NCI-H510A treated with DMSO at 0.1 percent for 48 hours (cell line): ENCODE measurements around the gene DIO1.
"Not testable (repeated sequence)": the region's sequence is repeated elsewhere in the genome, so short reads cannot be mapped to it uniquely, and the experiment has no call there.

Source experiments
- DNase-seq: peaks from one replicate; lab custom pipeline; 2025; lab: John Stamatoyannopoulos, UW

DIO1 gene

DNA sequence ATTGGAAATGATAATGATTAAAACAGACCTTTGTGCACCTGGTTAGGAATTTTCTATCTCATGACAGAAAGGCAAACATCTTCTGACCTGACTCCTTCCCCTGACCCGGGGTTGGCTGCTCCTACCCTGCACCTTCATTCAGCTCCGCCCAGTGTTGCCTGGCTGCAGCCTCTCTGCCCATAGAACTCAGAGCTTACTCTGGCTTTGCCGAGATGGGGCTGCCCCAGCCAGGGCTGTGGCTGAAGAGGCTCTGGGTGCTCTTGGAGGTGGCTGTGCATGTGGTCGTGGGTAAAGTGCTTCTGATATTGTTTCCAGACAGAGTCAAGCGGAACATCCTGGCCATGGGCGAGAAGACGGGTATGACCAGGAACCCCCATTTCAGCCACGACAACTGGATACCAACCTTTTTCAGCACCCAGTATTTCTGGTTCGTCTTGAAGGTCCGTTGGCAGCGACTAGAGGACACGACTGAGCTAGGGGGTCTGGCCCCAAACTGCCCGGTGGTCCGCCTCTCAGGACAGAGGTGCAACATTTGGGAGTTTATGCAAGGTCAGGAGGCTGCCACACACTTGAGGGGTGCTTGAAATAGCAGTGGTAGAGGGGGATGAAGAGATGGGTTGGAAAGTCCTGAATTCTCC lies at the start of gene DIO1:
DIO1 (plus strand) TSS at position 189 of the 638 bp plus-strand sequence; CDS start at position 213, 24 bp downstream.
- DNase-seq: peak; percentile 18

DNA sequence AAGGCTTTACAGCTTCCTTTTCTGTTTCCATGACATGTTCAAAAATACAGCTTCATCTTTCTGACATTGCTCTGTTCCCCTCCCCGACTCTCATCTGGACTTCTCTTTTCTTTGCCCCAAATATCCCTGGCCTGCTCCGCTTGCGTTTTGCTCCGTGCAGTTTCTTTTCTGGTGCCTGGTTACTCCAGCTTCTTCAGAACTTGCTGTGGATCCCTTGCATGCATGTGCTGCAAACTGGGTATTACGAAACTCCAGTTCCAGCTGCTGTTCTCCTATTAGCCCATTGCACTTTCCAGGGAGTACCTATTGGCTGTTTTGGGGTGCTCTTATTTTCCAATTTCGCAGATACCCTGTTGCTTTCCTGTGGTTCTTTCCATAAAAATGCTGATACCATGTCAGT lies 46.0 kb upstream of the DIO1 start:
- DNase-seq: no peak

DNA sequence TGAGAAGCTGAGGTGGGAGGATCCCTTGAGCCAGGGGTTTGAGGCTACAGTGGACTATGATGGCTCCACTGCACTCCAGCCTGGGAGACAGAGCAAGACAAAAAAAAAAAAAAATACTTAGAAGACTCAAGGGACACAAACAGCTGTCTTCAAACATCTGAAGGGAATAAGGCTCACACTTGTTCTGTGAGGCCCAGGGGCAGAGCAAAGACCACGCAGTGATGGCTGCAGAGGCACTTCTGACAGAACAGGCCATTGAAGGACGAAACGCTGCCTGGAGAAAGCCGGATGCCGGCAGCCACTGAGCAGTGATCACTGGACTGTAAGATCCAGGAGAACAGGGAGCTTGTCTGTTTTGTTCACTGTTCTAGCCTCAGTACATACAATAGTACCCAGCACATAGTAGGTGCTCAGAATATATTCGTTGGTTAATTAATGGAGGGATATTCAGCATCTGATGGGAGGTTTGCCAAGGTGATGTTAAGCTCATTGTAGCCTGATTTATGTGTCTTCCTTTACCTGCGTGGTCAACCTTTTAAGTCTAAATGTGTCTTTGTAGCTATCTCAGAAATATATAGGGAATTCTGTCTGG lies 43.8 kb upstream of the DIO1 start:
- DNase-seq: no peak

DNA sequence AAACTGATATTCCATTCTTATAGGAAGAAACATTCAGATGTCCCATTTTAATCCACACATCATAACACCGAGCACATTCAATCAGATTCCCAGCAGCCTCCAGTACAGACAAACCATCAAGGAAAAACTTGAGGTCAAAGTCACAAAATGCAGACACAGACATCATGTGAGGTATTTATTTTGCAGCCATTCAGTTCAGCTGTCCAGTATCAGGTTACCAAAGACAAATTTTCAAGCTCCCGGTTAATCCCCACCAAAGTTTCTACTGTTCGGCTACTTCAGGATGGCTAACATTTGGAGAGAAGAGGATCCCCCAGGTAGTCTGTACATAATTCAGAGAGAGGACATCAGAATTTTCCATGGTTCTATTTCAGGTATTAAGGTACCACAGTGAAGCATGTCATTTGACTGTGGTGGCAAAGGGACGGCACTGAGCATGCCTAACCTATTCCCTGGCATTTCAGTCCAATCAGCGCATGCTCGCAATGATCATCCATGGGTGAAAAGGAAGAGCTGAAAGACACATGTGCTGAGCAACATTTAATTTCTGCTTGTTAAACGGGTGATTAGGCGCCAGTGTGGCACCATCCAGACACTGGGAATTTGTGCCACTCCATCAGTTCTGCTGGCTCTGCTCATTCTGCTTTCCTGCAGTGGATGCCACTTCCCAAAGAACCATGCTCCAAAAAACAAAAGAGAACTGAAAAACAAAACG lies 42.3 kb upstream of the DIO1 start:
- DNase-seq: no peak

DNA sequence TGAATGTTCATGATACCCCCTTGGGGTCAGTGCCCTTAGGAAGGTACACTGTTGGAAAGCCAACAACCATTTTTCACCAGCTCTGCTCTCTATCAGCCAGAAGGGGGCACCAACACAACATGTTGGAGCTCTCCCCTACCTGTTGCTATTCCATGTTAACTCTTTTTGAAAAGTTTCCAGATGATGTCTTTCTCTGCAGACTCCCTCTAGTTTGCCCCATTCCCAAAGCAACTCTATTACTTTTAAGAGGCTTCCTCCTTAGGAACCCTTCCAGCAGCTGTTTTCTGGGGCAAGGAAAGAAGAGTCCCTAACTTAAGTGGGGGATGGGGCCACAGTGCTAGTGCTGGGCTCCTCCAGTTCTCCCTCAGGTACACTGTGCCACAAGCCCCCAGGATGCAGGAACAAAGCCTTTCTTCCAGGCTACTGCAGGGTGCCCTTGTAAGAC lies 33.0 kb upstream of the DIO1 start:
- peak; percentile 63 for DNase-seq

DNA sequence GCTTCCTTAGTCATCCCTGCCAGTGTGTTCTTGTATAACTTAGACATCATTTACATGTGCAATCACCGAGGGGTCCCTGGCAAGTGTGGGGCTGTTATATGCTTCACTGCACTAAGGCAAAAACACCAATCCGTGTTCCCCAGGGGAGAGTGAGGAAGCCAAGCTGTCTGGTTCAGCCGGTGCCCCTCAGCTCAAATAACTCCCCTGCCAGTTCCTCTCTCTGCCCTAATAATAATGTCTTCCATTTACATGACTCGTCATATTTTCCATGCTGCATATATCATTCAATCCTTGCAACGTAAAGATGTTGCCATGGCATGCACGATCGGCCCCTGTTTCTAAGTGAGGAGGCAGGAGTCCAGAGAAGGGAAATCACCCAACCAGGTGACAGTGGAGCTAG lies 31.5 kb upstream of the DIO1 start:
- DNase-seq: no peak

DNA sequence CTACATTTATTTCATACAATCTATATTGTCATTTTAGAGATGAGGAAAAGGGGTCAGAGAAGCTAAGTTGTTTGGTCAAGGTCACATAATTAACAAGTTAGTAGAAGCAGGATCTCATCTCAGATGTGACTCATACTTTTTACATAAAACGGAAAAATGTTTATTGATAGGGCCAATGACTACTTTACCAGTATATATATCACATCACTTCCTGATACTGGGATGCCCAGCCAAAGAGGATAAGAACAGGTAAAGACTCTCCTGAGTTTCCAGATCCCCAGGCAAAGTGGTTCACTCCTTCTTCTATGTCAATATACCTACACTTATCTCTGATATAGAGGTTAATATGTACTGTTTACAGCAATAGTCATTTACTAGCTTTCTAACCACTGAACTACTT lies 25.4 kb upstream of the DIO1 start:
- DNase-seq: no peak

DNA sequence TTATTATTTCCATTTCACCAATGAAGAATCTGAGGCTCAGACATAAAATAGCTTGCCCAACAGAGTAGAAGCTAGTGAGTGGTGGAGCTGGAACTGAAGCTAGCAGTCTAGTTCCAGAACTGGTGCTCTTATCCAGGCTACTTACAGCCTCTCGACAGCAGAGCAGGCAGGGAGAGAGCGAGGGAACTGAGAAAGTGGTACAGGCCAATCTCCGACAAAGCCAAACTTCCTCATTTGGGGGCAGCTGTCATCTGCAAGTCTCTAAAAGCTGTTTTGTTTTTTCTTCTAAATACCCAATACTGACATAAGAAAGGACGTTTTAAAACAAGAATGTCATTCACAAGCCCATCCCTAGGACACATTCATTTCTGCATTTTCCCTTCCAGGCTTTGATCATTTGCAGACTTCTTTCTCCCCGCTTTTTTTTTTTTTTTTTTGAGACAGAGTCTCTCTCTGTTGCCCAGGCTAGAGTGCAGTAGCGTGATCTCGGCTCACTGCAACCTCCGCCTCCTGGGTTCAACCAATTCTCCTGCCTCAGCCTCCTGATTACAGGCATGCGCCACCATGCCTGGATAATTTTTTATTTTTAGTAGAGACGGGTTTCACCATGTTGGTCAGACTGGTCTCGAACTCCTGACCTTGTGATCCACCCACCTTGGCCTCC lies 24.4 kb upstream of the DIO1 start:
- no peak for DNase-seq

DNA sequence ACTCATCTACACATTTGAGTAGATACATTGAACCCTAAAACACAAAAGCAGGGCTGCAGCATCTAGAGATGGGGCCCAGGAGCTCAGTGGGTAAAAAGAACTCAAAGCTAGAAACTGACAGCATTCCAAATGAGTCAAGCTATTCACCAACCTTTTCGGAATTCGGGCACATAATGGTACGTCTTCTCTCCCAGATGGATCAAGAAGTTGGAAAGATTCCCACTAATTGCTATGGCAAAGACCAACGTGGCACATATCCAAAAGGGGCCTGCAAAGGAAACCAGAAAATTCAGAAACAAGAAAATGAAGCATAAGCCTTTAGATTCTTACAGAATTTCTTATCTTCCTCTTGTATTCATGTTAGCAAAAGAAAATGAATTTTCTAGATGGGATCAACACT lies 22.8 kb upstream of the DIO1 start:
- no peak for DNase-seq

DNA sequence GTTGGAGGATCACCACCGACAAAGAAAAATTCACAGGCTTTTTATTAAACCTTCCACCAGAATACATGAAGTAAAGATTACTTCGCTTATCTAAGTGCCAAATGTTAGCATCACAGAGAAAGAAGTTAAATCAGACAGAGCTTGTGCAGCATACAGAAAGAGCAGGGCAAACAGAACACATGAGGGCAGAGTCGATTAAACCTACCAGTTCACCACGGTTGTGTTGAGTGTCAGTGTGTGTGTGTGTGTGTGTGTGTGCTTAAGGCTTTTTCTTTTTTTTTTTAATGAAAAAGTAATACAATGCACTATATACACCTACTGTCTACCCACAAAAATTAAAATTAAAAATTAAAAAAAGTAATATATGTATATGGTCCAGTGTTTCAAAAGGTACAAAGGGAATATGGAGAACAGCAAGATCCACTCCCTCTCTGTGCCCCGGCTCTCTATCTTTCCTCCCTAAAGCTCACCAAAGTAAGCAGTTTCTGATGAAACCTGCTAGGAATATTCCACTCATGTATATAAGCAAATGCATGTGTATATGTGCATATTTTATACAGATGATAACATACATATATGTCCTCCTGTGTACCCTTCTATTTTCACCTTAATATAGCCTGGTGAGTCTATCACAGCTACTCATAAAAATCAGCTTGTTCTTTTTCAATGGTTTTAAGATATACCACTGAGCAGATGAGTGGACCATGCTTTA lies 22.1 kb upstream of the DIO1 start:
- DNase-seq: no peak

DNA sequence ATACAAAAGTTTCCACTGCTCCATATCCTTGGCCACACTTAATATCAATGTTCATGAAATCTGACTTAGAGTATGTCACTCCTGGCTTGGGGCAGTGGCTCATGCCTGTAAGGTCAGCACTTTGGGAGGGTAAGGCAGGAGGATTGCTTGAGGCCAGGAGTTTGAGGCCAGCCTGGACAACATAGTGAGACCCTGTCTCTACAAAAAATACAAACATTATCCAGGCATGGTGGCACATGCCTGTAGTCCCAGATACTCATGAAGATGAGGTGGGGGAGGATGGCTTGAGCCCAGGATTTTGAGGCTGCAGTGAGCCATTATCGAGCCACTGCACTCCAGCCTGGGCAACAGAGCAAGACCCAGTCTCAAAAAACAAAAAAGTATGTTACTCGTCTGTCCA lies 18.8 kb upstream of the DIO1 start:
- DNase-seq: not testable (repeated sequence)

DNA sequence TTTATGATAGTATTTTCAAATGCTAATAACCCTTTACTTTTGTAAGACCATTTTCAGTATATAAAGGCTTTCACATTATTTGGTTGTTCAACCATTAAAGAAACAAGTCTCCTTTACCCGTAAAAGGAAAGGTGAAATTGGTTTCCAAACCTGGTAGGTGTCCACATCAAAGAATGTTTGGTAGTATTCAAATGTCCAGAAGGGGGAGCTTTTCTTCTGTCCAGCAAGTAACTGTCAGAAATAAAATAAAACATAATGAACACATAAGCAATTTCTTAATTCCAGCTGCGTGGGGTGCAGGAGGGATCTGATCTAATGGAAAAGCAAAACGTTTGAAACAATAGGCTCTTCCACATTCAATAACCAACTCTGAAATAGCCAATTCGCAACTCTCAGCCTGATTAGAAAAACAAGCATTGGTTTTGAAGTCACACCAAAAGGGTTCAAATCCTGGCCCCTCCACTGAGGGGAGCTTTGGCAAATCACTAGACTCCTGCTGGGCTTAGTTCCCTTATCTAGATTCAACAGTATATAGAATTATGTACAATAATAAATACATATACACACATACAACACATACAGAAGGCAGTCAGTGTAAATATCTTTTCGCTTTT lies 15.4 kb upstream of the DIO1 start:
- DNase-seq: peak; percentile 49

DNA sequence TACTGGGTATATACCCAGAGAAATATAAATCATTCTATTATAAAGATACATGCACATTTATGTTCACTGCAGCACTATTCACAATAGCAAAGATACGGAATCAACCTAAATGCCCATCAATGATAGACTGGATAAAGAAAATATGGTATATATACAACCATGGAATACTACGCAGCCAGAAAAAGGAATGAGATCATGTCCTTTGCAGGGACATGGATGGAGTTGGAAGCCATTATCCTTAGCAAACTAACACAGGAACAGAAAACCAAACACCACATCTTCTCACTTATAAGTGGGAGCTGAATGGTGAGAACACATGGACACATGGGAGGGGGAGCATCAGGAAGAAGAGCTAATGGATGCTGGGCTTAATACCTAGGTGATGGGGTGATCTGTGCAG lies 12.1 kb upstream of the DIO1 start:
- not testable (repeated sequence) for DNase-seq

DNA sequence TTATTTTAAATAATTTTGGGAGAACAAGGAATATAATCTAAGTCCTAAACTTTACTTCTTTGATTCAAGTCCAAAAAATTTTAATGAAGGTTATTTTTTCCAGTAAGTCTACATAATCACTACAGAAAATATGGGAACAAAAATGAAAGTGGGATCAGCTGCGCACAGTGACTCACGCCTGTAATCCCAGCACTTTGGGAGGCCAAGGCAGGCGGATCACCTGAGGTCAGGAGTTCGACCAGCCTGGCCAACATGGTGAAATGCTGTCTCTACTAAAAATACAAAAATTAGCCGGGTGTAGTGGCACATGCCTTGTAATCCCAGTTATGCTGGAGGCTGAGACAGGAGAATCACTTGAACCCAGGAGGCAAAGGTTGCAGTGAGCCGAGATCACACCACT lies 10.4 kb upstream of the DIO1 start:
- DNase-seq: not testable (repeated sequence)

DNA sequence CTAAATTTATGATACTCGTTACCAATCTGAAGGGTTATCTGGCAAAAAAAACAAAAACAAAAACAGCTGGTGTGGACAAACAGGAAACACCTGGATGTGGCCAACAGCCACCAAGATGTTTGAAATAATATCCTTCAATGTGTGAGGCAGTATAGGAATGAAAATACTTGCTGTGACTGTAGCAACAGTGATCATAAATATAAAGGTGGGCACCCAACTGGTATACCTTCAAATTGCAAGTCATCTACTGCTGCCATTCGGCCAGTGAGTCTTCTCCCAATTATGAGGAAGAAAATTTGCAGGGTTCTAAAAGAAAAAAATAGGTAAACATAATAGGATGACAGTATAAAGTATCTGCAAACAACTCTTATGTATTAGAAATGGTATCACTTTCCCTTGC lies 5.3 kb upstream of the DIO1 start:
- no peak for DNase-seq

DNA sequence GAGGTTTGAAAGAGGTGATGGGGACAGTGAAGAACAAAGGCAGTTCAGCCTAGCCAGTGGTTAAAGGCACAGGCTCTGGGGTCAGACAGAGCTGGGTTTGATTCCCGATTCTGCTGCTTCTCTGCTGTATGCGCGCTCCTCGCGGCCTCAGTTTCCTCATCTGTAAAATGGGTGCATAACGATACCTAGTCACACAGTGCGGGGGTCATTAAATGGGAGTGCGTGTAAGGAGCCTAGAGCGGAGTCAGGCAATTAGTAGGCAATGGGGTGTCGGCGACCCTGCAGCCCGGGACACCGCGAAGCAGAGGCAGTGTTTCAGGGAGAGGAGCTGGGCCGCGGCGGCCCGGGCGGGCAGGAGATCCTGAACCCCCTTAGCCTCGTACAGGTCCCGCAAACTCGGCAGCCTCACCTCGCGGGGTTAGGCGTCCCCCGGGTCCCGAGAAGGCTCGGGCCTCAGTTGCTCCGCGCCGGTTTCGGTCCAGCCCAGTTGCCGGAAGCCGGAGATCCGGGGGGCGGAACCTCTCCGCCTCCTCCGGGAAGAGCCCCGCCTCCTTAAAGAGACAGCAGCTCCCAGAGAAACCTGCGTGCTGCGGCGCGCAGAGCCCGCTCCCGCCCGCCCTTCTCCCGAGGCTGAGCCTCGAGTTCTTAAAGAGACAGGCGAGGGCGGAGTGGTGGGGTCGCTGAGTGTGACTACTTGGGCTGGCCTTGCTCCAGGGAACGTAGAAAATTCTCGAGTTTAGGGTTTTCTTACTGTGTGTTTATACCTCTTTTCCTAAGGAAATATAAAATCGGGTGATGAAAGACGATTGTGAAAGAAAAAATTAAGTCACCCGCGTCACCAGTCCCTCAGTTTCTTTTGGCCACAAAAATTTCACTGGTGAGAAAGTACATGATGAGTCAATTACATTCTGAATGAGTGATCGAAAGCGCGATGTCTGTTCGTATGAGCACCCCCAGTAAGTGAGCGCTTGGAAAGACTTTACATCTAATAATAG lies 4.4 kb upstream of the DIO1 start, which contains the start of gene YIPF1:
YIPF1 (minus strand) TSS at position 494 of the 995 bp plus-strand sequence. CDS start 860 bp downstream, outside the sequence.
- DNase-seq: peak; percentile 69

DNA sequence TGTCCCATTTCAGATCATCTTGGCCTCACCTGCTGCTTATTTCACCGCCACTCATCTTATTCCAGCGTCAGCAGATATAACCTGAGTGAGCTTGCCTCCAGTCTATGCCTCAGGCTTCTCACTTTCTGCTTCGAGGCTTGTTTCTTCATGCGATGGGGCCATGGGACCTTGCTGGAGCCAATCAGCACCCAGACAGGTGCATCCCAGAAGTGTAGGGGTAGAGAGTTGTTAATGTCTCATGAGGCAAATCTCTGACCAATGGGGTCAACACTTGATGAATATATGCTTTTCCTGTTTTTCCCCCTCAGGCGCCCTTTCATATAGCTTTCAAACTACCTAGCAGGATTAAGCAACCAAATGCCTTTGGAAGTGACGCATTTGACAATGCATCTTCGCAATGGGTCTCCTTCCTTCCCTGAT lies 3.5 kb upstream of the DIO1 start:
- DNase-seq: peak; percentile 48

DNA sequence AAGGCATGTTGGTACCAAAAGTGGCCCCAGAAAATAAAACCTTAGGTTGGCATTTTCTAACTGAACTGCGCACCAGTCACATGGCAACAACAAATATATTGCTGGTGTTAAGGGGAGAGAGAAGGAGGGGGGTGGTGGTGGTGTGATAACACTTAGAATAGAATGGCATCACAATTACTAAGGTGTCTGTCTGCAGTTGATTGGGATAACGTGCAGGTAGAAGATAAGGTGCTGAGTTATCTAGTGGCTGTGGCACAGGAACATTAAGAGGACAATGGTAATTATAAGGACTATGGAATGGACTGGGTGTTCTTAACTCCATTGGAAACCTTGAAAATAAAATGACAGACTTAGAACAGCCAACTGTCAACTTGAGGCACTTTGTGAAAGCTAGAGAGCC lies 3.0 kb upstream of the DIO1 start:
- DNase-seq: no peak

DNA sequence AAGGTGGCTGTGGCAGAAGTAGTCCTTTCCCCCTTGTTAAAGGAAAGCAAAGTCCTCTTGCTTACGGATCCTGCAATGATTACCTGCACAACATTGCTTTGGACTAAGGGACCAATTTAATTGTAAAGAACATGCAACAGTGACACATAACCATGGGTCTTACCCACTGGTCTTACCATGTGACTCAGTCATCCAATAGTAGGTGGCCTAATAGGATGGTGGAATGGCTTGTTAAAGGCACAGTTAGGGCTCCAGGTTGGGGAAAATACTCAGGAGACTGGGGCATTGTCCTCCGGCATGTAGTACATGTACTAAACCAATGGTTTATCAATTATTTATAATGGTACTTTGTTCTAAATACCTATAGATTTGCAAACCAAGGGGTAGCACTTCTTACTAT lies 2.3 kb upstream of the DIO1 start:
- no peak for DNase-seq

DNA sequence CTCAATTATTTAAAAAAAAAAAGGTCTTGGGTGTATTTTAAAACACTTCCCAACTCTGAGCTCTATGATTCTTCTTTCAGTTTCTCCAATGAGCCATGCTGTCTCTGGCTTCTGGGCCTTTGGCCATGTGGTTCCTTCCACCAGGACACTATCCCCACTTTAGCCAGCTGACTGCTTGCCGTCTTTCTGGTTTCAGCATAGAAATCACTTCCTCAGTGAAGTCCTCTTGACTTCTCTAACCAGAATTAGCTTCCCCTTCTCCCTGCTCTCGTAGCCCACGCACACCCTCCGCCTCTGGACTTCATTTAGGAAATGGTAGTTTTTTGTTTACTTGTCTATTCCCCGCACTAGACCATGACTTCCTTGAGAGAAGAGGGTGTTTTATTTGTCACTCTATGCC lies 1.1 kb upstream of the DIO1 start:
- no peak for DNase-seq
